Stimulated activated CD4-positive, alpha-beta T cell treated with anti-CD3 and anti-CD28 coated beads, TNF-alpha, amount 100 ng/mL, for 24 hours (primary cell): ENCODE measurements around the gene MFSD11.
"Not testable (repeated sequence)": the region's sequence is repeated elsewhere in the genome, so short reads cannot be mapped to it uniquely, and the experiment has no call there.

Experiments used
- DNase-seq, 3 experiments: peaks; one replicate each; pipeline ENCODE4 v3.0.0-alpha.2; 2020; ENCODE audit warnings: low read depth in 3 of 3

Gene MFSD11

GRCh38 chr17:76737676-76738467 lies at the start of gene MFSD11:
MFSD11 (plus strand) TSS chr17:76738119; CDS start chr17:76738353, 234 bp downstream.
- peak; percentile 80 to 91 (median 88) for DNase-seq

- DNase-seq: no peak
These were observed 49.7 kb upstream of the MFSD11 start for GRCh38 chr17:76688165-76688622.

DNA sequence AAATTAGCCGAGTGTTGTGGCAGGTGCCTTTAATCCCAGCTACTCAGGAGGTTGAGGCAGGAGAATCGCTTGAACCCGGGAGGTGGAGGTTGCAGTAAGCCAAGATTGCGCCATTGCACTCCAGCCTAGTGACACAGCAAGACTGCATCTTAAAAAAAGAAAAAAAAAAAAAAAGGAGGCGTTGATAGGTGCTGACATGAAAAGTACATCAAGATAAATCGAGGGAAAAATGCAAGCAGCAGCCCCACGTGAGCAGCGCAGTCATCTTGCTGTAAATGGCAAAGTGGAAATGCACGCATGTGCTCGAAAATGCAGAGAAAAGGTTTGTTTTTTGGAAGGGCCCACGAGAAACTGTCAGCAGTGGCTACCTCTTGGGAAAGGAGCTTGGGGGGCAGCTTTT lies 48.1 kb upstream of the MFSD11 start:
- no peak for DNase-seq

DNA sequence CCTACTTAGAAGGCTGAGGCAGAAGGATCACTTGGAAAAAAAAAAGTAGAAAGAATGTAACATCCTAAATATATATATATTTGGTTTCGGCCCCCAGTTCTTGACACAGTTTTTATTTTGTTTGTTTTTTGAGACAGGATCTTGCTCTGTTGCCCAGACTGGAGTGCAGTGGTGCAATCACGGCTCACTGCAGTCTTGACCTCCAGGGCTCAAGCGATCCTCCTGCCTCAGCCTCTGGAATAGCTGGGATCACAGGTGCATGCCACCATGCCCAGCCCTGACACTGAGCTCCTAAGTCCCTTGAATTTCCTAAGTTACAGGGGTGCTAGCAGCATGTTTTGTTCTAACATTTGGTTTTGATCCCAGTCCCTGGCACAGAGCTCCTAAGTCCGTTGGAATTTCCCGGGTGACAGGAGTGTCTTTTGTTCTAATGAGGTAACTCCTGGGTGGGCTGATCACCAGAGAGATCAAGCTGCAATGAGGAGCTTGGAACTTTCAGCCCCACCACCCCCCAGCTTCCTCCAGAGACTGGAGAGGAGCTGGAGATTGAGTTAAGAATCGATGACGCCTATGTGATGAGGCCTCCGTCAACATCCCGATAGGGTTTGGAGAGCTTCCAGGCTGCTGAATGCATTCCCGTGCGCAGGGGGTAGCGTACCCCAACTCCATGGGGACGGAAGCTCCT lies 47.2 kb upstream of the MFSD11 start:
- no peak for DNase-seq

DNA sequence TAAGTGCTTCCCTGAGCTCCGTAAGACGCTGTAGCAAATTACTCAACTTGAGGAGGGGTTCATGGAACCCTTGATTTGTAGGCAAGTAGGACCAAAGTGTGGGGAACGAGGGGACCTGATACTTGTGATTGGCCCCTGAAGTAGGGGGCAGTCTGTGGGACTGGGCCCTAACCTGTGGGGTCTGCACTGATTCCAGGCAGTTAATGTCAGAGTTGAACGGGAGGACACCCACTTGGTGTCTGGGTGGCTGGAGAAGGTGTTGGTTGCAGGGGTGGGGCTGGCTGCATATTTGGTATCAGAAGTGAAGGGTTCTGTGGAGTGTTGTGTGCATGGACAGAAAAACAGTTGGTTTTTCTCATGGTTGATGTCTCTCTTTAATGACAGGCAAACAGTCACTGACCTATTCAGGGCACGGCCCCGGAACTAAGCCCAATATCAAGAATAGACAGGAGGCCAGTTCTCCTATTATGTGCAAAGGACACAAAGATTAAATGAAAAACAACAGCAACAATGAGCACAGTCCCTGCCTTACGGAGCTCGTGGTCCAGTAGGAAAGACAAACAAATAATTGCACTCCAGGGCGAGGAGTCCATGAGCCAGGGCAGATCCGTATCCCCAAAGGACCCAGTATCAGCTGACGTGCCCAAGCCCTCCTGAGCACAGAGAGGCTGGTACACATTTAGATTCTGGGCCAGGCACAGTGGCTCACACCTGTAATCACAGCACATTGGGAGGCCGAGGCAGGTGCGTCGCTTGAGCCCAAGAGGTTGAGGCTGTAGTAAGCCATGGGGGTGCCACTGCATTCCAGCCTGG lies 46.3 kb upstream of the MFSD11 start:
- DNase-seq: no peak

GRCh38 chr17:76695059-76695831 lies 42.7 kb upstream of the MFSD11 start:
- DNase-seq: no peak

DNA sequence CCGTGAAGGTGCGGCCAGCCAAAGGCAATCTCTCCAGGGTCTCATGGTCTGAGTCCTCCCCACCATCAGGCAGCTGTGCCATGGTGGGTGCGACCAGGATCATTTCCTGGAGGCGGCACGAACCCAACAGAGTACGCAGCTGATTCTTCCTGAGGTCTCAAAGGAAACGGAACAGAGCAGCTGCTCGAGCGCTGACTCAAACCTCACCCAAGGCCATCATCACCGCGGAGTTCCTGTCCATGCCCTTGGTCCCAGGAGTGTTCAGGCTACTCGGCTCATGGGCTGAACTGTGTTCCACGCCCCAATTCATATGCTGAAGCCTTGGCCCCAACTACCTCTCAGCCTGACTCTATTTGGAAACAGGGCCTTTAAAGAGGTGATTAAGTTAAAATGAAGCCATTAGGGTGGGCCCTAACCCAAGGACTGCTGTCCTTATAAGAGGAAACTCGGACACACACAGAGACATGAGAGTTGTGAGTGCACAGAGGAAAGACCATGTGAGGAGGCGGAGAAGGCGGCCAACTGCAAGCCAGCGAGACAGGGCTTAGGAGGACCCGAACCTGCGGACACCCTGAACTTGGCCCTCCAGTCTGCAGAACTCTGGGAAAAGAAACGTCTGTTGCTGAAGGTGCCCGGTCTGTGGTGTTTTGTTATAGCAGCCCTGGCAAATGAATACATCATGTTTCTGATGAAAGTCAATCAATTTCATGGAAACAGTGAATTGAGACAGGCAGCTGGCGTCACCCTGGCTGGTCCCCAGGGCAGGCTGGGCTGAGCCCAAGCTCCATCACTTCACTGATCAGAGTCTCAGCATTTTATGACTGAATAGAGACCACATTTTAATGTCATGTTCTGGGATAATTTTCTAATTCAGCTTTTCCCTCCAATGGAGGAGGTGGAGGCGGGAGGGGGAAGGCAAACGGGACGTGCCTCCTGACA lies 40.9 kb upstream of the MFSD11 start:
- DNase-seq: no peak

DNA sequence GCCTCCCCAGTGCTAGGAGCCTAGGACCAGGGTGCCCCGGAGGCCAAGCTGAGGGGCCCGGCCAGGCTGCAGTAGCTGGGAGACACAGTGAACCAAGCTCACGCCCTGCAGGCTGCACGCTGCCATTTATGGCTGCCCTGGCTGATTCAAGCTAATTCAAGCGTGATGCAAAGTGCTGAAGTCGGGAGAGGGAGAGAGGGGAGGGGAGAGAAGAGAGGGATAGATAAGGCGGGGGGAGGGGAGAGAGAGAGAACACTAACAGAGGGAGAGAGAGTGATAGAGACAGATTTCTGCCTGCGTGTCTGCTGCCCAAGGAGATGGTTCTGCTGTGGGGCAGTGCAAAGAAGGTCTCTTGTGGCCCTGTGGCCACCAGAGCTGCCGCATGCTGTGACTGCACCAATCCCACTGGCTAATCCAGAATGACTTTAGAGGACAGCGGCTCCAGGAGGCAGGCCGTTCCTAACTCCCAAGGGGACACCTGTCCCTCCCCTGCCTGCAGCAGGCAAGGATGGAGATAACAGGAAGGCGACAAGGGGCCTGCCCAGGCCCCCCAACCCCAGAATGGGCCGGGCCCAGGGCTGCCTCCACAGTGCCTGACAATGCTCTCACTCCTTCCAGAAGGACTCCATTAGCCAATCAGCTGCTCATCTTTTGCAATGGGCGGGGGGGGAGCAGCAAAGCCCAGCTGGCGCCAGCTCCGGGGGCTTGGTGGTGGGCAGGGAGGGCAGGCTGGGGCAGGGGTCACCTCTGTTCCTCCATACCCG lies 40.0 kb upstream of the MFSD11 start:
- no peak for DNase-seq

- DNase-seq: not testable (repeated sequence)
These were observed 39.4 kb upstream of the MFSD11 start for GRCh38 chr17:76698466-76698977.

DNA sequence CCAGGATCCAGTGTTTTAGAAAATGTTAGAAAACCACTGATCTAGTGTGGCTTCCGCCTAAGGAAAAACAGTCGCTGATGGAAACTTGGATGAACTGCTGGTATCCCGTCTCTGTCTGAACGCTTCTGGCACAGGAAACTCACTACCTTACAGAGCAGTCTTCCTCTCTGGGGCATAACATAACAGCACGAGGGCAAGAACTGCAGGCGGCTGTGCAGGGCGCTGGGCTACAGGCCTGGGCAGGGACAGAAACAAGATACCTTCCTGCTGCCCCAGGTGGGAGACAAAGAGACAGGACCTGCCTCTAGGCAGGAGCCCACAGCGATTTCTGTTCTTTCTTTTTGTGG lies 37.7 kb upstream of the MFSD11 start:
- no peak for DNase-seq

GRCh38 chr17:76700617-76701470 lies 37.1 kb upstream of the MFSD11 start:
- no peak for DNase-seq

GRCh38 chr17:76701471-76701967 lies 36.4 kb upstream of the MFSD11 start:
- no peak for DNase-seq

DNA sequence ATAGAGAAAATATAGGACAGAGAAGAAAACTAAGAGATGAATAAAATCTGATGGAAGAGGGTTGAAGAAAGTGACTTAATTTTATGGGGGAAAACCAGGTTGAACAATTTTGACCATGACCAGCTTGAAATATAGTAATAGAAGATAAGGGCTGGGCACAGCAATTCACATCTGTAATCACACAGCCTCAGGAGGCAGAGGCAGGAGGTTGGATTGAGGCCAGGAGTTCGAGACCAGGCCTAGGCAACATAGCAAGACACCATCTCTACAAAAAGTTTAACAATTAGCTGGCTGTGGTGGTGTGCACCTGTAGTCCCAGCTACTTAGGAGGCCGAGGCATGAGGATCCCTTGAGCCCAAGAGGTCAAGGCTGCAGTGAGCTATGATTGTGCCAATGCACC lies 35.8 kb upstream of the MFSD11 start:
- no peak for DNase-seq

DNA sequence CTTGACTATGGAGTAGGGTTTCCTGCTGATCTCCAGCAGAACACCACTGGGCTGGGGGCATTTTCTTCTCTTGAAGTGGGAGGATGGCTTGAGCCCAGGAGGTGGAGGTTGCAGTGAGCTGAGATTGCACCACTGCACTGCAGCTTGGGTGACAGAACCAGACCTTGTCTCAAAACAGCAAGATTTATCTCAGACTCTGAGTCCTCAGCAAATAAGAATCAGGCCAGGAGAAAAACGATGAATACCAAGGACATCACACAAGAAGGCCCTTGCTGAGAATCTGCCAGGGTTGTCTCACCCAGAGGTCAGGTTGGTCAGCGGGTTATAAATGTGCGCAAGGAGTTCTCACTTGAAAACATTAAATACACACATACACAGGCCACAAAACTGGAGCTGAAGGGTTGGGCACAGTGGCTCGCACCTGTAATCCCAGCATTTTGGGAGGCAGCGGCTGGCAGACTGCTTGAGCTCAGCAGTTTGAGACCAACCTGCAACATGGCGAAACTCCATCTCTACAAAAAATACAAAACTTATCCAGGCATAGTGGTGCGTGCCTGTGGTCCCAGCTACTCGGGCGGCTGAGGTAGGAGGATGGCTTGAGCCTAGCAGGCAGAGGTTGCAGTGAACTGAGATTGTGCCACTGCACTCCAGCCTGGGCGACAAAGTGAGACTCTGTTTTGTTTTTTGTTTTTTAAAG lies 34.8 kb upstream of the MFSD11 start:
- DNase-seq: no peak

GRCh38 chr17:76704805-76705204 lies 33.1 kb upstream of the MFSD11 start:
- DNase-seq: no peak

GRCh38 chr17:76706817-76707216 lies 31.1 kb upstream of the MFSD11 start:
- no peak for DNase-seq

- no peak for DNase-seq
These were observed 29.7 kb upstream of the MFSD11 start for GRCh38 chr17:76707985-76708807.
